ENCODE data around the gene IWS1.

DNA sequence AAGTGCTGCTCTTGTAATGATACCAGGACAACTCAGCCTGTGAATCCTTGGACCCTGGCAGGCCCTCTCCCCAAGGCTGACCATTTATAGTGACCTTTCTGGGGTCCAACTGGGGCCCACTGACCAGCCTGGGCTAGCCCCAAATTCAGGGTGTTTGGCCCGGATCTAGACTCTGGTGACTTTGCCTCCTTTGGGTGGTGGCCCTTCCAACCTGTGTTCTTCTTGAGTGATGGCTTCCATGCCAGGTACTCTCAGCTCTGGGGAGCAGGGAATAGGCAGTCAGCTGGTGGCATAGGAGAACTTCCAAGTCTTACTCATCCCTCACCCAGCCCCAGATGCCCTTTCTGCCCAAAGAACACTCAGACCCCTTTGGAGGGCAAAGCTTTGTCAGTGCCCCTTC lies 19.5 kb upstream of the IWS1 start:
- TF ChIP-seq GATA2 (IDR thresholded peaks at IDR 0.05; ENCODE audit: low read depth, low read length): no peak
- TF ChIP-seq GATA3 (IDR thresholded peaks at IDR 0.05; ENCODE audit: low read depth, low read length): no peak
